PC-3 (cell line): ENCODE data around the gene TTC21B. TPM values are rescaled to one million over a fixed set of nuclear protein-coding genes. Genes with fewer than 3 reads are reported as not detected.
"Not testable (repeated sequence)": the region's sequence is repeated elsewhere in the genome, so short reads cannot be mapped to it uniquely, and the experiment has no call there.

Source experiments
- ATAC-seq: fragments of 200-7000 bp; cut with Tn5 transposase; 2 replicates; pipeline ENCODE4 v1.9.1; 2020; ENCODE audit warnings: mild to moderate bottlenecking, moderate library complexity
- BruUV-seq: library from RNA; stranded (reverse); fragments of 400-500 nt; replicated peaks from 2 replicates; lab custom pipeline; 2021; lab: Mats Ljungman, UMichigan
- CTCF ChIA-PET: fragments of 300-600 bp; sonication (Branson Sonifier 250); formaldehyde crosslinking; loops from one replicate; lab custom pipeline; 2022; ENCODE audit warnings: antibody characterized with exemption; lab: Charles Lee
- POLR2A ChIA-PET: fragments of 300-600 bp; sonication (Branson Sonifier 250); formaldehyde crosslinking; loops from one replicate; lab custom pipeline; 2022; ENCODE audit warnings: antibody characterized with exemption; ENCODE audit not compliant: unreplicated experiment; lab: Charles Lee
- DNase-seq: peaks from one replicate; pipeline ENCODE4 v3.0.0-alpha.2; 2015
- H2AFZ ChIP-seq: fragments of 300-600 bp; sonication (generic); 2 replicates; pipeline ENCODE4 v1.6.0; 2016; ENCODE audit warnings: antibody characterized with exemption, low read length
- H3F3A ChIP-seq: fragments of 300-600 bp; sonication (generic); one replicate; pipeline ENCODE4 v1.6.0; 2017; ENCODE audit warnings: antibody characterized with exemption, low read length, control low read depth, mild to moderate bottlenecking; ENCODE audit not compliant: unreplicated experiment
- H3K27ac ChIP-seq: fragments of 300-600 bp; sonication (generic); 2 replicates; pipeline ENCODE4 v1.5.1; 2016; ENCODE audit warnings: mild to moderate bottlenecking, low read length
- H3K27me3 ChIP-seq: fragments of 300-600 bp; sonication (generic); 2 replicates; pipeline ENCODE4 v1.6.1; 2016; ENCODE audit warnings: low read length, mixed read lengths
- H3K36me3 ChIP-seq: fragments of 300-600 bp; sonication (generic); 2 replicates; pipeline ENCODE4 v1.6.1; 2016; ENCODE audit warnings: low read depth, mixed run types, low read length, mixed read lengths
- H3K4me1 ChIP-seq: fragments of 300-600 bp; sonication (generic); 2 replicates; pipeline ENCODE4 v1.5.1; 2016; ENCODE audit warnings: low read length; ENCODE audit not compliant: insufficient read depth
- H3K4me2 ChIP-seq: fragments of 300-600 bp; sonication (generic); 2 replicates; pipeline ENCODE4 v1.6.0; 2016; ENCODE audit warnings: low read length
- H3K4me3 ChIP-seq: fragments of 300-600 bp; sonication (generic); 2 replicates; pipeline ENCODE4 v1.5.1; 2016; ENCODE audit warnings: mild to moderate bottlenecking, low read length, mixed read lengths
- H3K79me2 ChIP-seq: fragments of 300-600 bp; sonication (generic); 2 replicates; pipeline ENCODE4 v1.6.1; 2017; ENCODE audit warnings: low read length, mixed read lengths
- H3K9ac ChIP-seq: fragments of 300-600 bp; sonication (generic); 2 replicates; pipeline ENCODE4 v1.6.0; 2016; ENCODE audit warnings: mild to moderate bottlenecking, low read length
- H3K9me2 ChIP-seq: fragments of 300-600 bp; sonication (generic); replicated peaks from 2 replicates; pipeline ENCODE4 v1.6.1; 2016; ENCODE audit warnings: mixed run types, low read length, mixed read lengths
- H3K9me3 ChIP-seq: fragments of 300-600 bp; sonication (generic); 2 replicates; pipeline ENCODE4 v1.6.1; 2016; ENCODE audit warnings: low read length, mixed read lengths
- H4K20me1 ChIP-seq: fragments of 300-600 bp; sonication (generic); 2 replicates; pipeline ENCODE4 v1.6.1; 2016; ENCODE audit warnings: low read length, mixed read lengths
- CTCF ChIP-seq: fragments of 300-600 bp; sonication (generic); conservative IDR thresholded peaks from 2 replicates; pipeline ENCODE4 v1.5.1; 2017; ENCODE audit warnings: antibody characterized with exemption, low read depth, mild to moderate bottlenecking, low read length
- EZH2 ChIP-seq: fragments of 300-600 bp; sonication (generic); IDR thresholded peaks from one replicate; pipeline ENCODE4 v1.6.1; 2017; ENCODE audit warnings: antibody characterized with exemption, mild to moderate bottlenecking, low read length; ENCODE audit not compliant: unreplicated experiment
- EZH2phosphoT487 ChIP-seq: fragments of 300-600 bp; sonication (generic); IDR thresholded peaks from 2 replicates; pipeline ENCODE4 v1.6.1; 2018; ENCODE audit warnings: mild to moderate bottlenecking, antibody characterized with exemption, low read length, borderline replicate concordance
- intact Hi-C: fragments of 100-400 bp; cut with micrococcal nuclease; formaldehyde crosslinking; loops from 2 replicates; pipeline ENCODE4 v1.9.0; 2023
- total RNA-seq: library from RNA; depleted of rRNA; stranded (reverse); fragments of >200 nt; gene quantifications from 2 replicates; pipeline ENCODE4 v1.2.3, GENCODE V29; 2014

Gene TTC21B
- total RNA-seq, 1 experiment from 2014 or later, result 35.5 TPM

GRCh38 chr2:165990846-165991245 is 37.3 kb upstream of the TTC21B start:
- Histone ChIP-seq H3K4me2 (no peak overlapping the region), H3K4me3 (no peak overlapping the region), H3K4me1 (no peaks in the 10 kb centered on the region), H3K9ac (no peak overlapping the region), H3K9me2 (no peaks in the 10 kb centered on the region), H2AFZ (no peak overlapping the region), H3K27ac (no peak overlapping the region), H3K79me2 (no peaks in the 10 kb centered on the region), H3F3A (no peaks in the 10 kb centered on the region), H3K36me3 (no peaks in the 10 kb centered on the region), H4K20me1 (no peaks in the 10 kb centered on the region), H3K9me3 (no peaks in the 10 kb centered on the region), H3K27me3 (peaks cover 80% of the 10 kb centered on the region)
- DNase-seq (no peak), ATAC-seq (no peak)
- TF ChIP-seq EZH2phosphoT487 (no peak), EZH2 (no peak), CTCF (no peak)
- ChIA-PET CTCF (no interaction called here), POLR2A (no interaction called here)
- intact Hi-C loops, result no loop called here
- no TSS peak for BruUV-seq

GRCh38 chr2:165989851-165990250 is 36.3 kb upstream of the TTC21B start:
- H4K20me1 ChIP-seq, result no peaks in the 10 kb centered on the region
- POLR2A ChIA-PET, result no interaction called here
- TF ChIP-seq EZH2 (no peak), EZH2phosphoT487 (no peak), CTCF (no peak)
- no peaks in the 10 kb centered on the region for H3K4me1 ChIP-seq
- no peak for DNase-seq
- no peak overlapping the region for H2AFZ ChIP-seq
- no peaks in the 10 kb centered on the region for H3K79me2 ChIP-seq
- H3F3A ChIP-seq, result no peaks in the 10 kb centered on the region
- H3K4me2 ChIP-seq, result no peak overlapping the region
- no peaks in the 10 kb centered on the region for H3K9me2 ChIP-seq
- H3K9ac ChIP-seq, result no peak overlapping the region
- CTCF ChIA-PET, result interaction anchor here (0.6 kb wide), 1 partner anchor 22 kb away, joined by 3 read pairs; no protein-coding TSS in a partner anchor
- ATAC-seq, result no peak
- peaks cover 81% of the 10 kb centered on the region for H3K27me3 ChIP-seq
- H3K4me3 ChIP-seq, result no peak overlapping the region
- H3K36me3 ChIP-seq, result no peaks in the 10 kb centered on the region
- H3K27ac ChIP-seq, result no peak overlapping the region
- H3K9me3 ChIP-seq, result no peaks in the 10 kb centered on the region
- intact Hi-C loops, result no loop called here
- no TSS peak for BruUV-seq

- no peak for TF ChIP-seq CTCF
- no peak for TF ChIP-seq EZH2phosphoT487
- no peak for TF ChIP-seq EZH2
- no TSS peak for BruUV-seq
- Histone ChIP-seq H4K20me1 (no peaks in the 10 kb centered on the region), H3K36me3 (no peaks in the 10 kb centered on the region), H3K79me2 (no peaks in the 10 kb centered on the region), H3K9me3 (no peaks in the 10 kb centered on the region), H3K4me1 (no peaks in the 10 kb centered on the region), H3K9ac (no peak overlapping the region), H2AFZ (no peak overlapping the region), H3K4me3 (no peak overlapping the region), H3K4me2 (no peak overlapping the region), H3F3A (no peaks in the 10 kb centered on the region), H3K27me3 (peaks cover 85% of the 10 kb centered on the region), H3K27ac (no peak overlapping the region), H3K9me2 (no peaks in the 10 kb centered on the region)
- POLR2A ChIA-PET, result no interaction called here
- CTCF ChIA-PET, result no interaction called here
- DNase-seq (no peak), ATAC-seq (no peak)
- intact Hi-C loops, result no loop called here
These were observed 31.5 kb upstream of the TTC21B start for GRCh38 chr2:165985120-165985519.

GRCh38 chr2:165972161-165972560 is 18.6 kb upstream of the TTC21B start:
- H3K9me3 ChIP-seq, POLR2A ChIA-PET, H3K9ac ChIP-seq, H3K27ac ChIP-seq, H2AFZ ChIP-seq, H3K4me3 ChIP-seq, H3K36me3 ChIP-seq, ATAC-seq, BruUV-seq, H4K20me1 ChIP-seq, intact Hi-C loops, H3K9me2 ChIP-seq, H3K4me2 ChIP-seq, H3F3A ChIP-seq, DNase-seq, H3K4me1 ChIP-seq, H3K79me2 ChIP-seq: not testable (repeated sequence)
- peaks cover 14% of the 10 kb centered on the region for H3K27me3 ChIP-seq
- CTCF ChIA-PET, result interaction anchor here (0.7 kb wide), 1 partner anchor 88 kb away, joined by 3 read pairs; no protein-coding TSS in a partner anchor
